Stimulated activated CD4-positive, alpha-beta T cell treated with anti-CD3 and anti-CD28 coated beads, Interleukin-15, amount 100 ng/mL, for 1 hour (primary cell): ENCODE measurements around the gene KCNQ5.

Source experiments
- DNase-seq, 2 donors: peaks; one replicate each; pipeline ENCODE4 v3.0.0-alpha.2; 2020; ENCODE audit warnings: low read depth in 1 of 2, low spot score in 1 of 2

The KCNQ5 gene

GRCh38 chr6:73088138-73088813 lies 466.4 kb downstream of the KCNQ5 start:
- DNase-seq = no peak

GRCh38 chr6:73104921-73105320 lies 483.1 kb downstream of the KCNQ5 start:
- DNase-seq = no peak

DNA sequence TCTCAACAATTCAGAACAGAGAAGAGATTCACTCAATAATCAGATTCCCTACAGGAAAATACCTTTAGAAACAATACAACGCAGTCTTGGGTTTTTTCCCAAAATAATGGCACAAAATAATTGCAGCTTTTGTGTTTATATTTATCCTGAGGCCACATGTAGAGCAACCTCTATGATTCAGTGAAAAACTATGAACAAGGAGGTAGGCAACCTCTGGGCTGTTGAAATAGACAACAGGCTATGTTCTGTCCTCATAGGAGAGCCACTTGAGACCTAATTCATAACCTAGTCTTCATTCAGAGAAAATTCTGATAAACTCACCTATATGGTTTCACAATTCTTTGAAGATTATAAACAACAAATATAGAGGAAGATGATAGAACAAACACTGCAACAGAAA lies 485.2 kb downstream of the KCNQ5 start:
- DNase-seq = no peak

GRCh38 chr6:73108949-73109348 lies 487.1 kb downstream of the KCNQ5 start:
- no peak for DNase-seq

GRCh38 chr6:73109659-73110058 lies 487.8 kb downstream of the KCNQ5 start:
- no peak for DNase-seq

DNA sequence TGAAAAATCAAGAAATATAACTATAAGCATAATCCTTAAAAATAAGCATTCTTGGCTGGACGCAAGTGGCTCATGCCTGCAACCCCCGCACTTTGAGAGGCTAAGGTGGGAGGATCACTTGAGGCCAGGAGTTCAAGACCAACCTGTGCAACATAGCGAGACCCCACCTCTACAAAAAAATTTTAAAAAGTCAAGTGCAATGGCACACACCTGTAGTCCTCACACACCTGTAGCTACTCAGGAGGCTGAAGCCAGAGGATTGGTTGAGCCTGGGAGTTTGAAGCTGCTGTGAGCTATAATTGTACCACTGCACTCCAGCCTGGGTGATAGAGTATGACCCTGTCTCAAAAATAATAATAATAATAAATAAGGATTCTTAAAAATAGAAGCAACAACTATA lies 494.5 kb downstream of the KCNQ5 start:
- no peak for DNase-seq

DNA sequence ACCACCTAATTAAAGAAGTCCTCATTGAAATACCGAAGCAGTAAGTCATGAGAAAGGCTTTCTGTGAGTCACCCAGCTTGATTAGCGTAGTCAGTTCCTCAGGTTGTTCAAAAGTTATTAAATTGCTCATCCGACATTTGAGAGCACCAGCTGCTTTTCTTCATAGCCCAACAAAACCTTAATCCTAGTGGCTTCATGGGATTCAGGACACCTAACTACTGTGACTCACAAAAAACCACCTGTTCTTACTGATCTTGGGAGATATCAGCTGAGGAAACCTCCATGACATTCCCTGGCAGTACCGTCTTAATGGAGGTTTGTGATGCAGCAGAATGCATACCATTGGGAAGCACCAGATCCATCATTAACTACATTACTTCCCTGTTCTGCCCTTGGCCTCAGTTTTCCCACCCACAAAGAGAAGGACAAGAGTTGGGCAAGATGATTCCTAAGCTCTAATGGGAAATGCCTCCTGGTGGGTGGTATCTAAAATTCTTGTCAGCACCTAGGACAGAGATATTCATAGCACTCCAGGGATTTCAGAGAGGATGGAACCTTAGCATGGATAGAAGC lies 499.6 kb downstream of the KCNQ5 start:
- DNase-seq = no peak

DNA sequence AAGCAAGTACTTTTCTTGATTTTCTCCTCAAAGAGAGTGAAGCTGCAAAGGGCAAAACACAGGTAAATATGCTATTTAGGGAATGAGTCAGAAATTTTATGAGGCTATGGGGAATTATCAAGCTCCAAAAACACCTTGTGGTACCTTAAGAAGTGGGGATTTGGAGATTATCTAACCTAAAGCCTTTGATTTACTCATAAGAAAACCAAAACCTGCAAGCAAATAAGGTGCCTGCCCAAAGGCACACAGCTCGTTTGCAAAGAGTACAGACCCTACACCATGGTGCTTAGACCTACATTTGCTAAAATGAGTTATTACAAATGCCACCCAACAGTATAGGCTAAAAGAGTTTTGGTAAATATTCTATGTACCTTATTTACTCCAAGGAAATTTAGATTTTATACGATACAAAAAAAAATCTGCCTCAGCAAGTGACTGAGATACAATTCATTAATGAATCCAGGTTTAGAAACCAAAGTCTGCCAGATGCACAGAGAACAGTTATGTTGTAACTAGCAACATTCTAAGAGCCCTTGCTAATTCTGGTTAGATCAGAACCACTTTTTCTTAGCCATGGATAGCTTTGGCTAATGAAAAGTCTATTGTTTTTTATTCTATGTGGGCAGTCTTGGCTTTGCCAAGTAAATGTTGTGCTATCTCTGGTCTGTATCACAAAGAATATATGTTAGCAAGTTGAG lies 501.9 kb downstream of the KCNQ5 start:
- DNase-seq = no peak

DNA sequence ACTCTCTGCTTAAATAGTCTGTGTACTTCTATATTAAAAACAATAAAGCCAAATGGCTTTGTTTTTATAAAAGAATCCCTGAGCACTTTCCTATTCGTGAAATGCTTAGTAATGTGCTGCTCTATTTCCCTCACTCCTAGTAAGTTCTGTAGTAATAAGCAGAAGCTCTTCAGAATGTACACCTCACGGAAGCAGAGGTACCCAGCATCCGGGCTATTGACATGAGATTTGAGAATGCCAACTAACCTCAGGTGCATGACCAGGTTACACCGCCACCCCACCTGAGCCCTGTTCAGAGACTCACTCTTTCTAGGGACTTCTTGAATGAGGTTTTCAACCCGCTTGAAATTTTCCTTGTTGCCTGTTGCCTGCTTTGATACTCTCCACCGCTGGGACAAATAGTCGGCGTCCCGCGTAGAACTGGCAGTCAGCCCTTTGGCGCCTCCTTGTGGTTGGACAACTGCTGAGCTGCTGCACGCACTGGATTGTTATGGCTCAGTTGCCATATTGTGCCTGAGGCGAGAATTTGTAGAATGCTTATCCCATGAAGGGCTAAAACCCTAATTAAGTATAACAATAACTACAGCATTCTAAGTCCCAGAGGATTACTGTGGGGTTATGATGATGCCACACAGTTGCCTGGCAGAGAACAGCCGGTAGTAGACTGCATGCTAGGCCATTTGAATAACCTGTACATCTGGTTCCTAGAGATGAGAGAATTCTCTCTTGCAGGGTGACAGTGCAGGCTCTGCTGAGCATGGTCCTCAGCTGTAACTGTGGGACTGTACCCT lies 508.0 kb downstream of the KCNQ5 start:
- peak; percentile 53 to 70 for DNase-seq

GRCh38 chr6:73131706-73132105 lies 509.8 kb downstream of the KCNQ5 start:
- no peak for DNase-seq

- no peak for DNase-seq
These were observed 512.7 kb downstream of the KCNQ5 start for GRCh38 chr6:73134588-73134987.

- DNase-seq = no peak
These were observed 518.0 kb downstream of the KCNQ5 start for GRCh38 chr6:73139681-73140383.

- DNase-seq = no peak
These were observed 521.7 kb downstream of the KCNQ5 start for GRCh38 chr6:73143551-73143950.

DNA sequence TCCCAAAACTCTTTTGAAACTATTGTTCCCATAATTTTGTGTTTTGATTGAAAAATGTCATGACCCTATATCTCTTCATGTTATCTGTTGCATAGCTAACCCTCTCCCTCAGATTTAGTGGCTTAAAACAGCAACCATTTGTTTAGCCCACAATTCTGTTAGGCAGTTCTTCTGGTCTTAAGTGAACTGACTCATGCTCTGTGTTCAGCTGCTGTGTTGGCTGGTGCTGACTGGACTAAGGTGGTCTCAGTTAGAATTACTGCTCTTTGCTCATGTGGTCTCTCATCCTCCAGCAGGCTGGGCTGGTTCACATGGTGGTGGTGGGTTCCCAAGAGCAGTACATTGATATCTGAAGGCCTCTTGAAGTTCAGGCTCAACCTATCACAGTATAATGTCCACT lies 522.7 kb downstream of the KCNQ5 start:
- no peak for DNase-seq

GRCh38 chr6:73145690-73146089 lies 523.8 kb downstream of the KCNQ5 start:
- DNase-seq = no peak

DNA sequence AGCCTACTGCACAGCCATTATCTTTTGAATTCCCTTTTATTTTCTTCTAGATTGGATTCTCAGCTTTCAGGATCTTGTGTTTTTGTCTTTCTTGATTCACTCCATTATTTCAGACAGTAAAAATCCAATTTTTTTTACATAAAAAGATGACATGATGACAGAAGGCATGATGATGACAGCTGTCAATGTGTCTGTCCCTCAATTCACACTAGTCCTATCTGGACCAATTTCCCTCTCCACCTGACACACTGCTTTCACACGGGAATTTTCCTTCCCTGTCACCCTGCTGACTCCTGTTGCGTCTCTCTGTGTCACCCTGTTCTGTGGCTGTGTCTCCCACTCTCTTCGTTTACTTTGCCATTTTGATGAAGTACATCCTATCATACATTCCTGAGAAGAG lies 529.9 kb downstream of the KCNQ5 start:
- no peak for DNase-seq

- DNase-seq = no peak
These were observed 530.7 kb downstream of the KCNQ5 start for GRCh38 chr6:73152556-73152955.

DNA sequence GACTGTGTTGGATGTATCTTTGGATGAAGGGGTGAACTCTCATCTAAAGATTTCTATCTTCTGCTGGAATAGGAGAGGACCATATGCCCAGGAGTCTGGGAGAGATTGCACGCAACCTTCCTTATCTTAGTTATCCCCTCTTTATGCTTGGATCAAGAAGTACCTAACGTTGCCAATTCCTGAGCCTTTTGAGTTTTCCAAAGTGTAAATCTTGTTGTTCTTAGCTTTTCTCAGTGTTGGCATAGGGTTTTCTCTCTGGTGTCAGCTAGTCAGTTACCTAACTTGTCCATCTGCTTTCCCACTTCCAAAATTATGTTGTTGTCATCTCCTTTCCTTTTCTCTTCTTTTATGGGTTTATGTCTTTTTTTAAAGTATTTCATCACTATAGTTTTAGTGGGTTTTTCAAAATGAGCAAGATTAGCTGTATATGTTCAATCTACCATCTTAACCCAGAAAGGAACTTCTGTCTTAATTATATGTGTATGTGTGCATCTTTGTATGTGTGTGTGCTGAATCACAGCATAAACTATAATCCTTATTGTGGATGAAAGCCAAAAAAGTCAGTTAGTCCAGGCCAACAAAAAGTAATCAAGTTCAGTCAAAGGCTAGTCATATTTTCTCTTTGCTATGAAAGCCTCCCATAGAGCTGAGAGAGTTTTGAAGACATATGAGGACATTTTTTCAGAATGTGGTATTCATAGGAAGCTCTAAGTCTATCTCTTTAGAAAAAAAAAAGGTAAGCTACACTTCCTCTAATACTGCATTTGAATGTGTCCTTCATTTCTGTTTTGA lies 531.3 kb downstream of the KCNQ5 start:
- DNase-seq = no peak

DNA sequence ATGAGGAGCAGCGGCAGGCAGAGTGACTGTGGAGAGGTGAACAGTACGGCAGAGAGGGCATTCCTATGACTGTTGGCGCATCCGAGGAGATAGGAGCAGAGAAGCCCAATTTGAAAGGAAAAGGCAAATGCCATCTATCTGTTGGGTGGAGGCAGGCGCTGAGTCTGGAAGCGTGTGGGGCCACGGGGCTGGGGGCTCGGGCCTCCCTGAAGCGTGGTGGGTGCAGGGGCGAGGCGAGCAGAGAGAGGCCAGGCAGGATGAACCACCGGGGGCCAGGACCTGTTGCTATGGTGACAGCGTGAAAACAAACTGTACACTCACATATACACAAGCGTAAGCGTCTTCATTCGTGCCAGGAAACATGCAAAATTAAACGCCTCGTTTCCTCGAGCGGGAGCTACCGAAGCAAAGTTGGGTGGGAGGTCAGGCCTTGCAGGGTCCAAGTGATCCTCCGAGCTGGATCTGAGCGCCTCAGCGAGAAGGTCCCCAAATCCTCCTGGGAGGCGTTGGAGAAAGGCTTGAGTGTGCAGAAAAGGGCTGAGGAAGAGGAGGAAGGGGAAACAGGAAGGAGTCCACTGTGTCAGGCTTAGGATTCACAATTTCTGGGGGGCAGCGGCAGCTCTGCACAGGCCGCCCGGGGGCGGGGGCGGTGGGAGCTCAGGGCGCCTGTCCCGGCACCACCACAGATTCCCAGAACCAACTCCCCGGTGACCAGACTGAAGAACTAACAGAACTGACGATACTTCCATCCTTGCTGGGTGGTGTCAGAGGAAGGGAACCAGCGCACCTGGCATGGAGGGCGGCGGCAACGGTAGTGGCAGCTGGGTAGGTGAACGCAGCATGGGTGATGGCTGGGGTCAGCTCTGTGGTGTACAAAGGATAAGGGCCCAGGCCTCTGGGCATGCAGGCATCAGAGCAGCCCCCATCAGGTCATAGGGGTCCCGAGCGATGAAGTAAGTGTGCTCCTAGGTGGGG lies 535.2 kb downstream of the KCNQ5 start:
- no peak for DNase-seq
